ENCODE measurements around the gene IMPA2. TPM values are rescaled to one million over a fixed set of nuclear protein-coding genes. Genes with fewer than 3 reads are reported as not detected.
A peak's percentile ranks its signal among the peaks of the same experiment; 100 is the strongest.

The IMPA2 gene
- total and polyA plus RNA-seq, 4 donors, result 43.4 to 65.4 (median 61.5) TPM

DNA sequence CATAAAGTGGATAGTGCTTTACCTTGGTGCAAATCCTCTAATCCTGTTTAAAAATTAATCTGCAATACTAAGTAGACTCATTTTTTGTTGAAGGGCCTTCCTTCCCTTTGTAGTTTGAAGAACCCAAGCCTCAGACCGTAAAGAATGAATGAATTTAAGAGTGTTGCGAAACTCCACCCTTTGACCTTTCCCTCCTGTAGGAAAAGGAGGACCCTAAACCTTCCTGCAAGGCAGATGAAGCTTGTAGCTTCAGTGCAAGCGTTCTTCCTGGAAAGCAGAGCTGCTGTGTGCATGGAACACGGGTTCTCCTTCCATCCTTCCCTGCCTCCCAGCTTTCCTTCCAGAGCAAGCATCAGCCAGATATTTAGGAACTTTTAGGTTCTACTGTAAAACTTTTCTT is 1.7 kb downstream of the IMPA2 start:
- TF ChIP-seq, protein P1, sequence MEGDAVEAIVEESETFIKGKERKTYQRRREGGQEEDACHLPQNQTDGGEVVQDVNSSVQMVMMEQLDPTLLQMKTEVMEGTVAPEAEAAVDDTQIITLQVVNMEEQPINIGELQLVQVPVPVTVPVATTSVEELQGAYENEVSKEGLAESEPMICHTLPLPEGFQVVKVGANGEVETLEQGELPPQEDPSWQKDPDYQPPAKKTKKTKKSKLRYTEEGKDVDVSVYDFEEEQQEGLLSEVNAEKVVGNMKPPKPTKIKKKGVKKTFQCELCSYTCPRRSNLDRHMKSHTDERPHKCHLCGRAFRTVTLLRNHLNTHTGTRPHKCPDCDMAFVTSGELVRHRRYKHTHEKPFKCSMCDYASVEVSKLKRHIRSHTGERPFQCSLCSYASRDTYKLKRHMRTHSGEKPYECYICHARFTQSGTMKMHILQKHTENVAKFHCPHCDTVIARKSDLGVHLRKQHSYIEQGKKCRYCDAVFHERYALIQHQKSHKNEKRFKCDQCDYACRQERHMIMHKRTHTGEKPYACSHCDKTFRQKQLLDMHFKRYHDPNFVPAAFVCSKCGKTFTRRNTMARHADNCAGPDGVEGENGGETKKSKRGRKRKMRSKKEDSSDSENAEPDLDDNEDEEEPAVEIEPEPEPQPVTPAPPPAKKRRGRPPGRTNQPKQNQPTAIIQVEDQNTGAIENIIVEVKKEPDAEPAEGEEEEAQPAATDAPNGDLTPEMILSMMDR (IDR thresholded peaks at IDR 0.05; ENCODE audit: control extremely low read depth, extremely low read depth), result no peak
- DNase-seq, result no peak
- ATAC-seq (ENCODE audit: insufficient read depth, low FRiP score), result no peak
- no peaks in the 10 kb centered on the region for H3K36me3 ChIP-seq (ENCODE audit: control insufficient read depth in 4 of 4, insufficient read depth in 4 of 4, low read length in 4 of 4)
- 55 to 60% methylated on average over 4 of the region's 4 CpGs for WGBS, 2 donors
- H3K27me3 ChIP-seq (ENCODE audit: control insufficient read depth in 3 of 3, insufficient read depth in 3 of 3, low read length in 2 of 3), result no peaks in the 10 kb centered on the region
- H3K4me1 ChIP-seq (ENCODE audit: control insufficient read depth in 5 of 5, insufficient read depth in 5 of 5, low read length in 5 of 5), result peaks cover 0 to 34% (median 14%) of the 10 kb centered on the region in 5 donors
- H3K9ac ChIP-seq (ENCODE audit: insufficient read depth in 1 of 2, low read length in 2 of 2), result peak overlapping the region in 1 of 2 donors; percentile 34
- H3K27ac ChIP-seq (ENCODE audit: low read depth in 1 of 2, low read length in 1 of 2), result peak overlapping the region in 1 of 2 donors; percentile 12
- H3K9me3 ChIP-seq (ENCODE audit: control insufficient read depth in 4 of 4, insufficient read depth in 3 of 4, low read length in 3 of 4), result no peaks in the 10 kb centered on the region
- no peak overlapping the region for H3K4me3 ChIP-seq

DNA sequence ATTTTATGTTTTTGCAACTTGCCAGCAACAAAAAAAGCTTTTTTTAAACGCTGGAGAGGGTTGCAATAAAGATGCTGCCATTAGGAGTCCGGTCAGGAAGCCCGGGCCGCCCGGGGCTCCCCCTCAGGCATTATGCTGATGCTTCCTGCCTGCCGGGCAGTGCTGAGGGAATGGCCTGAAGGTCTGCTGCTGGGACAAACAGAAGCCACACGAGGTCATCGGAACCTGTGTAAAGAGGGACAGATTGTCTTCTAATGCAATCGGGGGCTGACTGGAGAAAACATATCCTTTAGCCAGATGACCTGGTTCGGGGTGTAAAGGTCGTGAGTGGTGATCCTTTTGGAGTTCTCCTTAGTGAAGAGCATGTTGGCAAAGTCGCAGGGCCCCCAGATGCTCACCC is 2.3 kb downstream of the IMPA2 start:
- Histone ChIP-seq H3K9me3 (ENCODE audit: control insufficient read depth in 4 of 4, insufficient read depth in 3 of 4, low read length in 3 of 4) (no peaks in the 10 kb centered on the region), H3K36me3 (ENCODE audit: control insufficient read depth in 4 of 4, insufficient read depth in 4 of 4, low read length in 4 of 4) (no peaks in the 10 kb centered on the region), H3K4me3 (no peak overlapping the region), H3K9ac (ENCODE audit: insufficient read depth in 1 of 2, low read length in 2 of 2) (no peak overlapping the region), H3K4me1 (ENCODE audit: control insufficient read depth in 5 of 5, insufficient read depth in 5 of 5, low read length in 5 of 5) (peaks cover 0 to 37% (median 14%) of the 10 kb centered on the region in 5 donors), H3K27me3 (ENCODE audit: control insufficient read depth in 3 of 3, insufficient read depth in 3 of 3, low read length in 2 of 3) (no peaks in the 10 kb centered on the region), H3K27ac (ENCODE audit: low read depth in 1 of 2, low read length in 1 of 2) (no peak overlapping the region)
- TF ChIP-seq, protein P1 (IDR thresholded peaks at IDR 0.05; ENCODE audit: control extremely low read depth, extremely low read depth), result no peak
- no peak for ATAC-seq (ENCODE audit: insufficient read depth, low FRiP score)
- DNase-seq, result no peak
- WGBS, 2 donors, result 39 to 41% methylated on average over 12 of the region's 12 CpGs

DNA sequence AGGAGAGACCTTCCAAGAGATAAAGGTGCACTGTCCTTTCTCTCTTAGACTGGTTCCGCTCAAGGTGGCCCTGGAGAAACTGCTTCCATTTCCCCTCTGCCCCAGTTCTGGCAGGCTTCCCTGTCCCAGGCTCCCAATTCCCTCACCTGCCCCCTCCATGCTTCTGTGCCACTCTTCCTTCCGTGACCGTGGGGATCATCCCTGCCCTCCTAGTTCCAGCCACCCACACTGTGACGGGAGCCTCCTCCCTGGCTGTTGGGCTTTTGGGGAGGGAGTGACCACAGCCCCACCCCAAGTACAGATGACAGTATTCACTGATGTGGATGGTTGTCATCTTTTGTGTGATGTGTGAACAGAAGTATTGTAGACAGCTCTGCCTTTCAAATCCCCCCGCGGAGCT is 2.8 kb downstream of the IMPA2 start:
- H3K4me1 ChIP-seq (ENCODE audit: control insufficient read depth in 5 of 5, insufficient read depth in 5 of 5, low read length in 5 of 5), result peaks cover 0 to 34% (median 14%) of the 10 kb centered on the region in 5 donors
- DNase-seq (no peak), ATAC-seq (ENCODE audit: insufficient read depth, low FRiP score) (no peak)
- no peak overlapping the region for H3K27ac ChIP-seq (ENCODE audit: low read depth in 1 of 2, low read length in 1 of 2)
- no peaks in the 10 kb centered on the region for H3K27me3 ChIP-seq (ENCODE audit: control insufficient read depth in 3 of 3, insufficient read depth in 3 of 3, low read length in 2 of 3)
- H3K36me3 ChIP-seq (ENCODE audit: control insufficient read depth in 4 of 4, insufficient read depth in 4 of 4, low read length in 4 of 4), result no peaks in the 10 kb centered on the region
- 83 to 86% methylated on average over 6 of the region's 6 CpGs for WGBS, 2 donors
- H3K4me3 ChIP-seq, result no peak overlapping the region
- H3K9me3 ChIP-seq (ENCODE audit: control insufficient read depth in 4 of 4, insufficient read depth in 3 of 4, low read length in 3 of 4), result no peaks in the 10 kb centered on the region
- TF ChIP-seq, protein P1 (IDR thresholded peaks at IDR 0.05; ENCODE audit: control extremely low read depth, extremely low read depth), result no peak
- H3K9ac ChIP-seq (ENCODE audit: insufficient read depth in 1 of 2, low read length in 2 of 2), result no peak overlapping the region

DNA sequence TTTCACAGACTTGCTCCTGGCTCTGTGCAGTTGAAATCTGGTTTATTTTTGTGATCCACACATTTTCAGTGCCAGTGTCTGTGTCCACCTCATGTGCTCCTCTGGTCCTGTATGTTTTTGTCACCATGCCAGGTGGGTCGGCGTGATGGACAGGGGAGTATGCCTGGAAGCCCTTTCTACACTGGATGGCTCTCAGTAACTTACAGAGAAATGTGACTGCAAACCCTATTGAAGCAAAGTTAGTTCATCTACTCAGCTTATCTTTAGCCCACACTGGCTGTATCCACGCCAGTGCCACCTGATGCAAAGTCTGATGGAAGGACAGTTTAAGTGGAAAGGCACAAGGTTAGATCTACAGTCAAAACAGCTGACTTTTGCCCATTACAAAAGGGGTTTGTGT is 4.3 kb downstream of the IMPA2 start:
- TF ChIP-seq, protein P1 (IDR thresholded peaks at IDR 0.05; ENCODE audit: control extremely low read depth, extremely low read depth), result no peak
- Histone ChIP-seq H3K9me3 (ENCODE audit: control insufficient read depth in 4 of 4, insufficient read depth in 3 of 4, low read length in 3 of 4) (no peaks in the 10 kb centered on the region), H3K4me1 (ENCODE audit: control insufficient read depth in 5 of 5, insufficient read depth in 5 of 5, low read length in 5 of 5) (peaks cover 0 to 35% (median 14%) of the 10 kb centered on the region in 5 donors), H3K4me3 (no peak overlapping the region), H3K27me3 (ENCODE audit: control insufficient read depth in 3 of 3, insufficient read depth in 3 of 3, low read length in 2 of 3) (no peaks in the 10 kb centered on the region), H3K36me3 (ENCODE audit: control insufficient read depth in 4 of 4, insufficient read depth in 4 of 4, low read length in 4 of 4) (no peaks in the 10 kb centered on the region), H3K9ac (ENCODE audit: insufficient read depth in 1 of 2, low read length in 2 of 2) (no peak overlapping the region), H3K27ac (ENCODE audit: low read depth in 1 of 2, low read length in 1 of 2) (no peak overlapping the region)
- WGBS, 2 donors, result 79 to 86% methylated on average over 3 of the region's 3 CpGs
- ATAC-seq (ENCODE audit: insufficient read depth, low FRiP score), result no peak
- no peak for DNase-seq
